GF-D8 (cell line): Measurements from ENCODE around the gene BIN2.
A peak's percentile ranks its signal among the peaks of the same experiment; 100 is the strongest.

Source experiments
- DNase-seq: peaks from one replicate; lab custom pipeline; 2025; lab: John Stamatoyannopoulos, UW

BIN2 gene

DNA sequence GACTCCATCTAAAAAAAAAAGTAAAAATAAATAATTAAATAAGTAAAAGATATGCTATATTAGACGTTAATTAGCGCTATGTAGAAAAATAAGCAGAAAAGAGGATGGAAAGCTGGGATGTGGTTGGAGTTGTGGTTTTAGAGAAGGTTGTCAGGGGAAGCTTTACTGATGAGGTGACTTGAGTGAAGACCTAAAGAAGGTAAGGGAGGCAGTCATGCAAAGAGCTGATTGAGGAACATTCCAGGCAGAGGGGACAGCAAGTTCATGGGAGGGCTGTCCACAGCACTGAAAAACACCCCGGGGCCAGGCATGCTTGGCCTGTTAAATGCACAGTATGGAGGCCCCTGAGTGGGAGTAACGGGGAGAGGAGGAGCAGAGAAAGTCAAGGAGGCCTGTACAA, 69.4 kb downstream of the BIN2 start:
- no peak for DNase-seq

DNA sequence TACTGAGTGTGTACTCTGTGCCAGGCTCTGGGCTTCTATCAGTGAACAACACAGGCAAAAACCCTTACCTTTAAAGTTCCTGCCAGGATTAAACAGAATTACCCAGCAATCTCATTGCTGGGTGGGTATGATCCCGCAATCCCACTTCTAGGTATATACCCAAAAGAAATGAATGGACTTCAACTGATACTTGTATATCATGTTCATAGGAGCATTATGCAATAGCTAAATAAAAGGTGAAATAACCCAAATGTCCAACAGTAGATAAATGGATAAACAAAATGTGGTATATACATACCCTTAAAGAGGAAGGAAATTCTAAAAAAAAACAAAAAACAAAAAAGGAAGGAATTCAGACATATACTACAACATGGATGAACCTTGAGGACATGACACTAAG, 70.7 kb downstream of the BIN2 start:
- no peak for DNase-seq

DNA sequence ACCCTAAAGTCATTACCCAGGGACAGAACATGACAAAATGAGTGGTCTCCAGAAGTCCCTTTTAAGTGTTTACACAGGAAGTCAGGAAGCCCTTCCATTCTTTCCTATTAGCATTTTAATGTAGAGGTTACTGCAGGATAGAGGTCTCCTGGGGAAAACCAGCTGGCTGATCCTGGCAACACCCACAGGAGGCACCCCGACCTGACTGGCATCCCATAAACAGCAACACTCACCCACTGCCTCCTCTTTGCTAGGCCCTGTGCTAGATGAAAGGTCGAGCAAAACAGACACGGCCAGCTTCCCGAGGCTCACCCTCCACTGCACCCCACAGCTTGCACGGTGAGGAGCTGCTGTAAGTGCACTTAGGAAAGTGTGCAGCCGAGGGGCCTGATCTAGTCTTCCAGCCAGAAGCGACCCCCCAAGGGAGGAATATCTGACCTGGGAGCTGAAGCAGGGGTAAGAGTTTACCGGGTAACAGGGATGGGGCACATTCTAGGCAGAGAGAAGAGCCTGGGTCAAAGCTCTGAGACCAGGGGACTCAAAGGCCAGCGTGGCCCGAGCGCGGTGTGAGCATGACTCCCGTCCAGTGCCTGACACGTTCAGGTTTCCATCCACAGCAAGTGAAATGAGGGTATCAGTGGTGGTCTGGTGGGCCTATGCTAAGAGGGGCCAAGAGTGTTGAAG, 76.3 kb downstream of the BIN2 start:
- no peak for DNase-seq

DNA sequence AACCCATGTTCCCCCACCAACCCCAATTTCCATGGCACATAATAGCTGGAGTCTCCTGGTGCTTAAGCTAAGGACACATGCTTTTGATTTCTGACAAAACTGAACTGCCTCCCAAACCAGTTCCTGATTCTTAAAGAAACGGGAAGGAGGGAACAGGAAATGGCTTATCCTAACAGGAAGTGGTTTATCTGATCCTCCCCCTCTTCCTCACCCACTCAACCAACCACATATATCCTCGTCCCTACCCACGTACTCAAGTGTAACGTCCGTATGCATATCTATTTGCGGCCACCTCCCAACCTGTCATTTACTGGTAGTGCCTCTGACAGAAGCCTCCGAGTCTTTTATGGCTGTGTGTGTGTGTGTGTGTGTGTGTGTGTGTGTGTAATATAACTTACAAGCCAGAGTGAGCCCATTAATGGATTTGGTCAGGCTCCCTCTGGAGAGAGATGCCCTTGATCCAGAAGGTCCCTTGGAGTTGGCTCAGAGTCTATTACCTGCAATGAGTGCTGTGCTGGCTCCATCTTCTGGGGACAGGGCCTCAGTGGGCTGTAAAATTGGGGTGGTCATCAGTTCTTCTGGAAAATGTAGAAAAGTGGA, 77.6 kb downstream of the BIN2 start:
- peak; percentile 91 for DNase-seq

DNA sequence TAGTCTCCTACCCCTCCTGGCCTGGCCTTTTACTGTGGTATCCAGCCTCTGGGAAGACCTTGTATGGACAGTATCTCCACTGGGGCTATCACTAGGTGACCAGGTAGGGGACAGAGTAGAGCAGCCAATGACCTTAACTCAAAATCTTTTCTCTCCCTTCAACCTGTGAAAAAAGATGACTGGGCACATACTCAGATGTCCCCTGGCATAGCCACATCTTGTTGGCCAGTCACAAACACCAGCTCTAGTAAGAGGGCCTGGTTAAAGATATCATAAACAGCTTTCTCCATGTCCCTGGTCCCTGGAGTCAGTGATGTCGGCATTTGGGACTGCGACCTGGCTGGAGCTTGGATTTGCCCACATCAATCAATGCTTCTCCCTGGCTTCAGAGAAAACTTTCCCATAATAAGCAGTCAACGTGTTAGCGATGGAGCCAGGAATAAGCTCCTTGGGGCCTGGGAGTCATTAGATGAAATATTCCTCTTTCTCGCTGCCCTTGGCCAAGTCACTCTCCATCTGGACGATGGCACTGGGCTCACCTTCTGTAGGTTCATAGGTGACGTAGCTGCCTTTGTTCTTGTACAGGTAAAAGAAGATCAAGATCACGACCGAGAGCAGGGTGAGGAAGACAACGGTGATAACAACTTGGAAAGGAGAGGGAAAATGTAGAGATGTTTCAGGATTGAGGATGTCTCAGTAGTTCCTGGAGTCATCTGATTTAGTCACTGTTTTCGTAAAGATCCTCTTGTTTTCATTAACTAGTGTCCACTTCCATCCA, 78.3 kb downstream of the BIN2 start:
- no peak for DNase-seq

DNA sequence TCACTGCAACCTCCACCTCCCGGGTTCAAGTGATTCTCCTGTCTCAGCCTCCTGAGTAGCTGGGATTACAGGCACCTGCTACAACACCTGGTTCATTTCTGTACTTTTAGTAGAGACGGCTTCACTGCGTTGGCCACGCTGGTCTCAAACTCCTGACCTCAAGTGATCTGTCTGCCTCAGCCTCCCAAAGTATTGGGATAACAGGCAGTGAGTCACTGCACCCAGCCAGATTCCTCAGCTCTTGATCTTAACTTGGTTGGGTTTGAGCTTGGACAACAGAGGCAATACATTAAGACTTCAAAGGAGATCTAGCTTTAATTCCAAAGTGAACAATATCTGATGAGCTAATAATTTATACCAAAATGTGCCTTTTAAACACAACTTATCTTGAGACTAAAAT, 79.7 kb downstream of the BIN2 start:
- no peak for DNase-seq

DNA sequence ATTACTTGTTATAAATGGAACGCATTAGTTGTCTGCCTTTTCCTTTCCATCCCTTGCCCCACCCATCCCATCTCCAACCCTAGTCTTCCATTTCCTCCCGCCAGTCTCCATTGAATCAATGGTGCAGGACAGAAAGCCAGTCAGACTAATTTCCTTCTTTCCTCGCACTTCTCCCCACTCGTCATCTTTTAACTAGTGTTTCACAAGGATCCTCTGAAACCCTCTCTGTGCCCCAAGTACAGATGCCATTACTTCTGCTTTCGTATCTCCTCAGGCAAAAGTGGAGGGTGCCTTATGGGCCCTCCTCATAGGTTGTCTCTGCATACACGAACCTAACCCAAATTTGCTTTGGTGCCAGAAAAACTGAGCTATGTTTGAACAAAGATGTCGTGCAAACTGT, 81.1 kb downstream of the BIN2 start:
- peak; percentile 4 for DNase-seq

DNA sequence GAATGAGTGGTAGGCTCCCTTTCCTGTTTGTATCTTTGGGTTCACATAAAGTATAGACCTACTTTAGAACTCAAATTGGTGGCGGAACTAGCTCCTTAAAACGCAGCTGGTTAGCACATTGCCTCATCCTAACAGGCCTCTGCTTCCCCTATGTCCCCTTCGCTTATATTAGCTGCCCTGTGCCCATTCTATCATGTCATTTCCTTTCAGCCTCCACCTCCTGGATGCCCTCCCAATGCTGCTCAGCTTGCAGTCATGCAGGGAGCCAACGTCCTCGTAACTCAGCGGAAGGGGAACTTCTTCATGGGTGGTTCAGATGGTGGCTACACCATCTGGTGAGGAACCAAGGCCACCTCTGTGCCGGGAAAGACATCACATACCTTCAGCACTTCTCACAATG, 81.9 kb downstream of the BIN2 start:
- peak; percentile 60 for DNase-seq

DNA sequence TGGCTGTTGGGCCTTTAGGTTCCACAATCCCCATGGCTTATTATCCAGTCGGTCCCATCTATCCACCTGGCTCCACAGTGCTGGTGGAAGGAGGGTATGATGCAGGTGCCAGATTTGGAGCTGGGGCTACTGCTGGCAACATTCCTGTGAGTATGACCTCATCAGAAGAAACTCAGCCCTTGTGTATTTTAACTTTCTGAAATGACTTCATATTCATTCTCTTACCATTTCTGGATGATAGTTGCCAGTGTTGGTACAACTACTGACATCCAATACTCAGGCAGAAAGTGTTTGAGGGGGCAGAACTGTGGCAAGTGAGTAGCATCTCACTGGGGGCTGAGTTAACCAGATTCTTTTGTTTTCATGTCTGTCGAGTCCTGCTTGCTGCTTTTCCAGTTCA, 83.0 kb downstream of the BIN2 start:
- no peak for DNase-seq

DNA sequence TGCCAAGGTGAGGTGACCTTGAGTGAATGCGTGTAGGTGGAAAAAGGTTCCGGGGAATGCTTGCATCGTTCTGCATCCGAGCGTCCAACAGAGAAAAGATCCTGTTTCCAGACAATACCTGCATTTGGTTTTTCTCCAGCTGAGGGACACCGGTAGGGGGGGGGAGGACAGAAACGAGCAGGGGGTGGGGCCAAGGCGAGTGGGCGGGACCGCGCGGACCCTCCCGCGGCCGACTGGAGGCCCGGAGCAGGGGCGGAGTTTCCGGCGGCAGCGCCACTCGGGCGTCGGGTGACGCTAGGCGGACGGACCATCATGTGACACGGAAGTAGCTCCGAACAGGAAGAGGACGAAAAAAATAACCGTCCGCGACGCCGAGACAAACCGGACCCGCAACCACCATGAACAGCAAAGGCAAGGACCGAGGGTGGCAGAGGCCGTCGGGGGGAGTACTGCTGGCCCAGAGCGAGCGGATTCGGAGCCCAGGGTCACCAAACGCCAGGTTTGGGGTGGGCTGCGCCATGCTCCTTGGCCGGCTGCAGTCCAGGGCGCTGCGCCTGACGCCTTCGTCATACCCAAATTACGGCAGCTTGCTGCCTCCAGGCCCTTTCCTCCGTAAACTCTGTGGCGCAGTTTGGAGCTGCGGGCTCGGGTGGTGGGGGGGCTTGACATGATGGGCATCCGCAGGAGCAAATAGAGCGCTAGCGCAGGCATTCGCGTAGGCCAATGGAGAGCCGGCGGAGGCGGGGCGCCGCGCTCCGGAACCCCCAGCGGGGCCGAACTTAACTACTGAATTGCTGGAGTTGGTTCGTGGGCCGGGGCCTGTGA, 85.3 kb downstream of the BIN2 start, which contains the start of gene DAZAP2:
TSS of gene DAZAP2 (plus strand) at position 317 of the 825 bp plus-strand sequence. CDS start at position 399, 82 bp downstream.
- DNase-seq = peak; percentile 89

DNA sequence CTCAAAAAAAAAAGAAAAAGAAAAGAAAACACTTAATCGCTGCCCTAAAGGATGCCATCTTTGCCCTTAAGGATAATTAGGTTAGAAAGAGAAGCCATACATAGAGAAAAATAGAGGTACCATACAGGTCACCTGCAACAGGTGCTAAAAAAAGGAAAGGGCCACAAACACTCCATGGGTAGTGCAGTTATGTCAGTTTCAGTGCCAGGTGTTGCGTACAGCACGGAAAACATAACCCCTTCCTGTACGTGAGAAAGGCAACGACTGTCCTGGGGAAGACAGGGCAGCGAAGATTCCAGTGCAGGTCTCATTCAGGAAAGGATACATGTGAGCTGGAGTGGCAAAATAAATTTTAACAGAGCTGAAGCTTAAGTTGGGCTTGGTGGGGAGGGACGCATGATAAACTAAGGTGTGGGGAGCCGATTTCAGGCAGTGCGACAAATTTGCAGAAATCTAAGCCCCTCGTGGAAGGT, 85.9 kb downstream of the BIN2 start:
- no peak for DNase-seq

DNA sequence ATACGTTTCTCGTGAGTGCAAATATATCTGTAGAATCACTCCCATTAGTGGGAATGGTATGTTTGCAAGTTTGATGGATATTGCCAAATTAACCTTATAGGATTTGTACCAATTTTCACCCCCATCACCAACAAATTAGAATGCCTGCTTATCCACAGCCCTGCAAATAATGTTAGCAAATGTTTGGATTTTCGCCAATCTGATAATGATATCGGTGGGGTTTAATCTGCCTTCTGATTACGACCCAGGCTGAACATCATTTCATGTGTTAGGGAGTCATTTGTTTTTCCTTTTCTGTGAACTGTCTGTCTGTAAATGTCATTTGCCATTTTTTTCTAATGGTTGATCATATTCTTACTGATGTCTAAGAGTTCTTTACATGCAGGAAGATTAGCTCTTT, 89.4 kb downstream of the BIN2 start:
- DNase-seq = no peak

DNA sequence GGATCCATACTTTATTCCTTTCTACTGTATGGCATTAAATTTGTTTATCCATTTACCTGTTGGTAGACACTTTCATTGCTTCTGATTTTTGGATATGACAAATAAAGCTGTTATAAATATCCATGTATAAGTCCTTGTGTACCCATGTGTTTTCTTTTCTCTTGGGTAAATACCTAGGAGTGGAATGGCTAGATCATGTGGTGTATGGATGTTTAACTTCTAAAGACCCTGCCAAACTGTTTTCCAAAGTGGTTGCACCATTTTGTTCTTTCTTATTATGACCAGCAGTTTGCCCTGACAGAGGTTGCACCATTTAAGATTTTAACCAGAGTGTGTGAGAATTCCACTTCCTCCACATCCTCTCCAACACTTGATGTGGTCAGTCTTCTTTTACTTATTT, 91.3 kb downstream of the BIN2 start:
- DNase-seq = no peak
